COLO668 (cell line): ENCODE results near the gene FES.
"Not testable (repeated sequence)": the region's sequence is repeated elsewhere in the genome, so short reads cannot be mapped to it uniquely, and the experiment has no call there.

Source experiments
- DNase-seq: peaks from one replicate; lab custom pipeline; 2025; ENCODE audit not compliant: unreplicated experiment; lab: John Stamatoyannopoulos, UW

FES gene

DNA sequence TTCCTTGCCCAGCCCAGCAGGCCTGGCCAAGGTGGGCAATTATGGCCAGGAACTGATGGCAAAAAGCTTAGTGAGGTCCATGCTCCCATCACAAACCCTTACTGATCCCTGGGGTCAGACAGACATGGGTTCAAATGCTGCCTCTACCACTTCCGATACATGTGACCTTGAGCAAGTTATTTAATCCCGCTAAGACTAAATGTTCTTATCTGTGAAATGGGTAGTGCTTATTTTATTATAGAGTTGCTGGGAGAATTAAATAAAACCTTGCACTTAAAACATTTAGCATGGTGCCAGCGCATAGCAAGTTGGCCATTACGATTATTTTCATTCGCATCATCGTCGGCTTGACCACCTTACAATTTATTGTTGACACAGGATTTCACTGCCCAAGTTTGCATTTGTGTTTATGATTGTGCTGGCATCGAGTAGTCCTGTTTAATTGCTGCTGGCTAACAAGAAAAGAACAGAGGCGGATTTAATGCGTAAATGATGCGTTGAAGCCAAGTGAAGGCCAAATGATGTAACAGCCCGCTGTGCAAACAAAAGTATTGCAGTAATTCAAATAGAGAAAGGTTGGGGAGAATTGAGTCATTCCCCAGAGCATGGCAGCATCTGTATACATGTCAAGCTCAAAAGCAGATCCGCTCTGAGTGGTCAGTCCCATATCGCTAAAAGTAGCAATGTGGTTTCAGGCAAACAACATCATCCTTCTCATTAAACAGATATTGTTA lies 23.2 kb upstream of the FES start:
- DNase-seq = peak; percentile 76

DNA sequence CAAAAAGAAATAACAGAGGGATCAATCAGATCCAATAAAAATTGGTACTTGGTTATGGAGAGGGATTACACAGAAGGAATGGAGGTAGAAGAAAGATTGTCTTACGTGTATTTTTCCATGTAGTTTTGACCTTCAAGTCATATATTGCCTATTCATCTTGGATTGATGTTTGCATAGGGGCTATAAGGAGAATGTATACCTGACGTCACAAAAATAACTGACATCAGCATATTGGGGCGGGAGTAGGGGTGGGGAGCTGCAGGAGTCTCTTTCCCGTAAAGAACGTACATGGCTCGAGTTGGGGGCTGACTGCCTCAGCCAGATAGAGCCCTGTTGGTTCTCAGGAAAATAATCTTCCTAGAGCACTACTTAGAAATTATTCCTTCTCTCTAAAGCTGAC lies 21.8 kb upstream of the FES start:
- no peak for DNase-seq

DNA sequence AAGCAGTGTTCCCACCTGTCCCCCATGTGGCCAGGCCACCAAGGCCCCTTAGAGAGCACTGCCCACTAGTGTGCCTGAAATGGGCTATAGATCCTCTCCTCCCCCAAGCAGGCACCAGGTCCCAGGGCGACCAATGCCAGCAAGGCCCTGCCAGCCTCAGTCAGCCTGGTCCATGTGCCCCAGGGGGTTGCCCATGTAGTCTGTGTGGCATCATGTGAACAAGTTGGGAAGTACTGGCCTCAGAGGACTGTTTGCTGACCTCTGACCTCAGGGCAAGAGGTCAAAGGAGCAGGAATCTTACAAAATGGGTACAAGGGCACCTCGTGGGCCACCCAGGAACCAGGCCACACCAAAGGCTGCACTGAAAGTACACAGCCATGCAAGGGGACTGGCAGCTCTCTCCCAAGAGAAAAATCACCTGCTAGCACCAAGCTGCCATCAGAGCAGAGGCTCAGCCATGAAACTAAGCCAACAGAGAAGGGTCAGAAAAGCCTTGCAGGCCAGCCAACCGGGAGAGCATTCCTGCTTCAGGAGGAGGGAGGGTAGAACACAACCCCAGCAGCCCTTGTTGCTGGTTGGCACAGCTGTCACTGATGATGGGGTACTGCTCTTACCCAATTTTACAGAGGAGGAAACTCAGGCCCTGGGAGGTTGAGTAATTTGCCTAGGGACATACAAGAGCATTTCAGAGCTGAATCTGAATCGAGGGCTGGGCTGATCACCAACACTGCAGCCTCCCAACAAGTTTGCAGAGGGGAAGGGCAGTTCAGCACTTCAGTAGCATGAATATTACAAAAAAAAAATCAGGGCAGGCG lies 21.1 kb upstream of the FES start:
- DNase-seq = peak; percentile 23

DNA sequence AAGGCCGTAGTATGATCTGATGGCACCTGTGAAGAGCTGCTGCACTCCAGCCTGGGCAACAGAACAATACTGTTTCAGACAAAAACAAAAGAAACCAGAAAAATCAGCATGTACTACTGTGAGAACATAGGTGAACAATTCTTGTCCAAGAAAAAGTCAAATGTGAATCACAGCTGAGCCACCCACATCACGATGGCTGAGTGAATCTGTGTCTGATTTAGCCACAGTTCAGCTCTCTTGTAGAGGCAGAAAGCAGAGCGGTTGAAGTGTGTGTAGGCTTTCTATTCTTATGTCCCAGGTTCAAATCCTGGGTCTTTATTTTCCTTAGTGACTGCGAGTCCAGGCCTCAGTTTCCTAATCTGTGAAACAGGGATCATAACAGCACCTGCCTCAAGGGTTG lies 20.3 kb upstream of the FES start:
- no peak for DNase-seq

DNA sequence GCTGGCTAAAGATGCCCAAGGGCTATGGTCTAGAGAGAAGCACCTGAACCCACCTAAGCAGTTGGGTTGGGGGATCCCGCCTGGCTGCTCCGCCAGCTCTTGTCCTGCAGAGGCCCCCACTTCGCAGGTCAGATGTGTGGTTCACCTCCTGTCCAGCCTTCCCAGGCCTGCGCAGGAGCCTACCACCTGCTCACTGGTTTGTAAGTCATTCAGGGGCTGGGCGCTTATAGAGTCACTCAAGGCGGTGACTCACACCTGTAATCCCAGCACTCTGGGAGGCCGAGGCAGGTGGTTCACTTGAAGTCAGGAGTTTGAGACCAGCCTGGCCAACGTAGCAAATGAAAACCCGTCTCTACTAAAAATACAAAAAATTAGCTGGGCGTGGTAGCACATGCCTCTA lies 19.8 kb upstream of the FES start:
- peak; percentile 74 for DNase-seq

DNA sequence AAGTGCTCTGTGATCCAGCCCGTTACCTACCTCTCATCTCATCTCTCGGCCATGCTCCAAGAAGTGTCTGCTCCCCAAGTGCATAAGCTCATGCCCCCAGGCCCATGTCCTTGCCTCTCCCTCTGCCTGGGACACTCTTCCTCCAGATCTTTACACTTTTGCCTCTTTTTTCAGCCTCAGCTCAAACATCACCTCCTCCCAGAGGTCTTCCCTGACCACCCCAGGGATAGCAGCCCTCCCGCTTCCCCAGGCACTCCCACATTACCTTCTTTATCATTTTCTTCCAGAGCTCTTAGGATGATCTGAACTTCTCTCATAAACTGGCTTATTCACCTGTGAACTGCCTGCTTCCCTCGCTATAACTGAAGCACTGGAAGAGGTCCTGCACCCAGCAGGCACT lies 18.6 kb upstream of the FES start:
- no peak for DNase-seq

DNA sequence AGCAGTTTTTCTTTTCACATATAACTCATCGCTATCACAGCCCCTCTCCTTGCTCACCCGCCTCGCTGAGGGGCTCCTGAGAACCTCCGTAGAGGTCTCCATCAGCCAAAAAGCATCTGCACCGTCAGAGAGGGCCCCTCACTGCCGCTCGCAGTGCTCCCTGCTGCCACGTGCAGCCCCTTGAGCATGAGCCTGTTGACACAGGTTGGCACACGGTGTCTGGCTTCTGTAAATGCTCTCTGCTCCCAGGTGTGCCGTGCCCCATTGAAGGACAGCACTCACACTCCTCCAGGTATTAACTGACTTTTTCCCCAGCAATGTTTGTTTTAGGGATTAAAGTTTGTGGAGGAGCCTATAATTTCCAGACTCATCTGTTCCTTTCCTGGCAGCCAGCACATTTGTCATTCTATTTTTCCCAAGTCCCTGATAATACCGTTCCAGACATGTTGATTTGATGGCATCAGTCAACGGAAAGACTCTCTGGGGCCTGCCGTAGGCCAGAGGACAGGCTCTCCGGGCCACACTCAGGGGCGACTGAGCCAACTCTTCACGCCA lies 18.1 kb upstream of the FES start:
- peak; percentile 78 for DNase-seq

DNA sequence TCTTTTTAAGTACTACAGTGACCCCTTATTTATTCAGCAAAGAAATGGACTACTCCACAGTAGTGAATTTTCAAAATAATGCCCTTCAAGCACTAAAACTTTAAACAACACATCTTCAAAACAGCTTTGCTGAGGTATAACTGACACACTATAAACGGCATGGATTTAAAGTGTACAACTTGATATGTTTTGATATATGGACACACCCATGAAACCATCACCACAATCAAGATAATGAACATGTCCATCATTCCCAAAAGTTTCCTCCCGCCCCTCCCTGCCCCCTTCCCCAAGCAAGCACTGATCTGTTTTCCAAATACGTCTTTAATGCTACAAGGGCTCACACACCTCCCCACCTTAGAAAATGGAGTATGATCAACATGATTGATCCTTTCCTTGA lies 17.5 kb upstream of the FES start:
- no peak for DNase-seq

DNA sequence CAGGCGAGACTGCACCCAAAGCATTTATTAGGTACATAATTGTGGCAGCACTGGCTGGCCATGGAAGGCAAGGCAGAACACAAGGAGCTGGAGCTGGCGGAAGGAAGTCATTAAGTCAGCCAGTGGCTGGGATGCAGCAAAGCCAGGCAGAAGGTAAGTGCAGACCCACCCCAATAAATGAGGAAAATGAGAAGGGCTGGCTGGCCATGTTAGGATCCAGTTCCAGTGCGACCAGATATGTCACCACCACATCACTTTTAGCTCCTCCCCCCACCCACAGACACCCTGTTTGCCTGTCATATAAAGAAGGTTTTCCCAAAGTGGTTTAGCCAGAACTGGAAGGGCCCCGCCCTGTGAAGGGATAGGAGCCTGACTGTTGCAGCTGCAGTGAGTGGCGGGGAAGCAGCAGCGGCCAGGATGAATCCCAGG lies 16.0 kb upstream of the FES start, which contains the start of gene FURIN:
TSS of gene FURIN (plus strand) at position 328 of the 429 bp plus-strand sequence. CDS start 7,153 bp downstream, outside the sequence.
- DNase-seq = peak; percentile 85

DNA sequence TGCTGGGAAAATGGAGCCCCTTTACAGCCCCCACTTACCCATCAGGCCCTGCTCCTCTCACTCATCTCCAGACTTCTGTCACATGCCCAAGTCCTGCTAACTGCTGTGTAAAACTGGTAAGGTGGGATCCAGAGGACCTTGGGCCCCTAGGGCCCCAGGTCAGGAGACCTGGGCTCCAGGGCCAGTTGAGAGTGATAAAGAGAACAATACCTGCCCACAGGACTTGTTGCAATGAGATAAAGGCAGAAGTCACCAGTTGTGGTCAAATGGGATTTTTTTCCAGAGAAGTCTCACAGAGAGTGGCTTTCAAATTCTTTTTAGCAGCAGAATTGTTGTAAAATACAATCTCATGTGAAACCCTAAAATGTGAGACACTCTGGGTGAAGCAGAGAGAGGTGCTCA lies 15.2 kb upstream of the FES start:
- no peak for DNase-seq

DNA sequence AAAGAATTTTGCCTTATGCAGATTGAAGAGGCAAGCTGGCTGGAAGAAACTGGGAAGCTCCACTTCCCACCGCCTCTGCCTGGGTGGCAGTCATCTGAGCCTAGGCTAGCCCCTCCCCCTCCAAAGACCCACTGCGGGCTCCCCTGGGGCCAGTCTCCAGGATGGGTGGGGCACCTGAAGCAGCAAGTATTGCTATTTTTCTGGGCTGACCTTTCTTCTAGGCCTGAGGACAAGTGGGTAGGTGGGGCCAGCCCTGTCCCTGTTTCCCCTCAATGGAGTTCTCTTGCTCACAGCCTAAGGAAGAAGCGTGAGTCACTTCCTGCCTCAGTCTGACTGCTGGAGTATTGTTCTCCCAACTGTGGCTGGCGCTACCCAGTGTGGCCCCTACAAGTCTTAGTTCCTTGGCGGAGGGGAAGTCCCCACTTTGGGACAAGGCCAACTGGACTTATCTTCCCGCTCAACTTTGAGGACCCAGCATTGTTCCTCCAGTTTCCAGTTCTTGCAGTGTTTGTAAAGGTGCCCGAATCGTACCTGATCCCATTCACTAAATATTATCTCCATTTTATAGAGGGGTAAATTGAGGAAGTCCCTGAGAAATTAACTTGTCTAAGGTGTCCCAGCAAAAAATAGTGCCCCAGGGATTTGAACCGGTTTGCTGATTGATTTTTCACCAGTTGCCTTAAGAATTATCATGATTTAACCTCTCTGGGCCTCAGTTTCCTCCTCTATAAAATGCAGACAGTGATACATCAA lies 14.5 kb upstream of the FES start:
- DNase-seq = peak; percentile 60

DNA sequence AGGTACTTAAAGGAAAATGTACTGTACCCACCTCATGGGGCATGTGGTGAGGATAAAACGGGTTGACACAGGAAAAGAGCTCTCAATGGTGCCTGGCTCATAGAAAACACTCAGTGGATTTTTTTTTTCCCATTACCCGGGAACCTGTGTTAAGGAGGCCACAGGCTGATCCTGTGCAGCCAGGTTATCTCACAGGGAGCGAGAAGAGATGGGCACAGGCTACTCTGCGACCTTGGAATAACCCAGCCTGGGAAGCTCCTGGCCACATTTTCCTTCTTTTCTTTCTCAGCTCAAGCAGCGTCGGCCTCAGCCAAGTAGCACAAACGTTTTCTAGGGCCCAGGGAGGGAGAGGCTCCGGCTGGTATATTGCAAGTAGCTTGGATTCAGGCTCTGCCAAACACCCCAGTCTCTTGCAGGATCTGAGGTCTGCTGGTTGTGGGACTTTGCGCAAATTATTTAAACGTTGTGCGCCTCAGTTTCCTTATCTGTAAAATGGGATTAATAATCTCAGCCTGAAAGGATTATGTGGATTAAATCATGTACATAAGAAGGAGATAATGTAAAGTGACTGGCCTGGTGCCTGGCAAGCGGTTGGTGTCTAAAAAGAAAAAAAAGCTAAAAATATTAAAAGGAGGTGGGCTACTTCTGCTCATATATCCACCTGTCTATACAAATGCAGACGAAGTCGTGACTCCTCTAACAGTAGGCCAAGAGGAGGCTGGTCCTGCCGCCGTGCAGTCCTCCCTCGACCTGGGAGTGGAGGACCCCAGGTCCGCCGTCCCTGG lies 13.8 kb upstream of the FES start:
- peak; percentile 26 for DNase-seq

DNA sequence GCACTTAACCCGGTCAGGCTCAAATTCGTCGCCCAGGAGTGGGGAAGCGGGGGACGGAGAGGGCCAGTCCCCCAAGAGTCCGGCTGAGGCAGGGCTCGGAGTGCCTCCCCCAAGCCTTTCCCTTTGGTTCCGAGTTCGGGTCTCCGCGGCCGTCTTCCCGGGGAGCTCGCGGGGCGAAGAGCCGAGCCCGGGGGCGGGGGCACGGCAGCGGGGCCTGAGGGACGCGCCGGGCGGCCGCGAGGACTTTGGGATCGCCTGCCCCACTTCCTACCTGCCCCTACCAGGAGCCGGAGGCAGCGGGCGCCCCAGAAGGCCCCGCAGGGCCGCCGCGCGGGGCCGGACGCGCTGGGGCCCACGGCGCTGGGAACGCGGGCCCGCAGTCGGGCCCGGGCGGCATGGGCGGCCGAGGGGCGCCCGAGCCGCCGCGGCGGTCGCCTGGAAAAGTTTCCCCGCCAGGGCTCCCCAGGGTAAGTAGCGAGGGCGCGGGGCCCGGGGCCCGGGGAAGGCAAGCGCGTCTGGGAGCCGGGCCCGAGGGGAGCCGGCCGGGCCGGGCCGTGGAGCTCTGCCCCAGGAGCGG lies 13.1 kb upstream of the FES start:
- peak; percentile 68 for DNase-seq

DNA sequence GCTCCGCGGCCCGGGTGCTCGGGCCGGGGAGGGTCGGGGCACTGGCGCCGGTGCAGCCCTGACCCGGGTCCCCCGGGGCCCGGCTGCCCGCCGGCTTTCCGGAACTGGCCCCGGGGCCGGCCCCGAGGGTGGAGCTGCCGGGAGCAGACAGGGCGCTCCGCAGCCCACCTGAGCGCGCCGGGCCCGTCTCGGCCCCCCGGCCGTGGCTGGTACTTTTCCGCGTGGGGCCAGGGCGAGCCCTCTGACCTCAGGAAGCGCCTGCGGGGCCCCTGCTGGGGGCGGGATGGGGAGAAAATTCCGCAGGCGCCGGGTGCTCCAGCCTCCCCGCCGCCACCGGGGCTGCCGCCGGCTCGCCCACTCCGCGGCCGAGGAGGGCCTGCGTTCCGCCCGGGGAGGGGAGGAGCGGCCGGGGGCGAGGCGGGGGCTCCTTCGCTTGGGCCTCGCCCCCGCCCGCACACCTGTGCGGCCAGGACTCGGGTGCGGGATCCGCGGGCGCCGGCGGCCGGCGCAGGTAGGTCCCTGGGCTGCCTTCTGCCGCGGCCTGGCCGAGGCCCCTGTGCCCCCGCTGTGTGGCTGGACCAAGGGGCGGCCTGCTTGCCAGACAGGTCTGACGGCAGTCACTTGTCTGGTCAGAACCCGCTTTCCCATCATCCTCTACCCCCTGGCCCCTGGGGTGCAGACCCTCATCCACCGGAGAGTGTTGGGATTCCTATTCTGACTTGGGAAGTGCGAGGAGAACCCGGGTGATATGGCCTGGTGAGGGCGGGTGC lies 12.4 kb upstream of the FES start:
- peak; percentile 51 for DNase-seq

DNA sequence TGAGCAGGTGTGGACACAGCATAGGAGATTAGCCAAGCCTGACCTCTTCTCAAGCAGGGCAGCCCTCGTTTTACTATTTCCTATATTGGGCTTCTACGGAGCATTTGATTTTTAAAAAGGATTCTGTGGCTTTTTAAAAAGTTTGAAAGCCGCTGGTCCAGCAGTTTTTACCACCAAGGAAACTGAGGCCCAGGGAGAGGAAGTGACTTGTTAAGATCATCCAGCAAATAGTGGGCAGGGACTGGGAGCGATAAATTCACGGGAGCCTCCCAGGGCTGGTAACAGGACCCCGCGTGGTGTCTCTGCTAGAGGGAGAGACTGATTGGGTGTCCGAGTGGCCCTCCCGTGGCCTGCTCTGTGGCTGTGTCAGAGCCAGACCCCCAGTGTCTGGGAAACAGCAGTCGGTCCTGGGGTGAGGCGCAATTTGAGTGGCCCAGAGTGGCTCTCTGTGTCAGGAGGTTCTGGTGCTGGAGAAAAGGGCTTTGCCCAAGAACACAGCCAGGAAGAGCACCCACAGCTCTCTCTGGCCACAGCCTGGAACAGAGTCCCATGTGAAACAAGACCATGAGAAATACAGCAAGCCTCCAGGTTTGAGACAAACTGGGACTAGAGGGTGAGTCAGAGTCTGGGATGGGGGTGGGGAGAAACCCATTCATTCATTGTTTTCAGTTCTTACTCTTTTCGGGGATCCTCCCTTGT lies 11.7 kb upstream of the FES start:
- peak; percentile 37 for DNase-seq

DNA sequence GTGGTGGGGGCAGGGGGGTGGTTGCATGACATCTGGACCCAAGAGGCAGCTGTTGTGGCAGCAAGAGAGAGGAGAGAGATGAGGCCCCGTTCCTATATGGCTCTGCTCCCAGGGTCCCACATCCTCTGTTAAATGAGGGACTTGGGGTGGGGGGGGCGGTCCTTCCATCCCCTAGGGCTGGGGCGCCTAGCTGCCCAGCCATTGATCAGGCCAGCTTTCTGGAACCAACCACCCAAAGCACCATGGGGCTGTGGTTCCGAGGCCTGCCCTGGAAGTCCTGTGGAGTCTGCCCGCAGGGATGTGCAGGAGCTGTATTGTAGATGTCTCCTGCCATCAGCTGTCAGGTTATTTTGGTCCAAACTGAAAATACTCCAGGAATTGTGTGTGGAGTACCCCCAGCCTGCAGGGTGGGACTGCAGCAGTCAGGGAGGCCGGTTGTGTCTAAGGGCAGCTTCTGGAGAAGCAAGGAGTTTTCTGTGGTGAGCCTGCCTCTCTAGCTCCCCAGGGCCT lies 10.8 kb upstream of the FES start:
- peak; percentile 33 for DNase-seq

DNA sequence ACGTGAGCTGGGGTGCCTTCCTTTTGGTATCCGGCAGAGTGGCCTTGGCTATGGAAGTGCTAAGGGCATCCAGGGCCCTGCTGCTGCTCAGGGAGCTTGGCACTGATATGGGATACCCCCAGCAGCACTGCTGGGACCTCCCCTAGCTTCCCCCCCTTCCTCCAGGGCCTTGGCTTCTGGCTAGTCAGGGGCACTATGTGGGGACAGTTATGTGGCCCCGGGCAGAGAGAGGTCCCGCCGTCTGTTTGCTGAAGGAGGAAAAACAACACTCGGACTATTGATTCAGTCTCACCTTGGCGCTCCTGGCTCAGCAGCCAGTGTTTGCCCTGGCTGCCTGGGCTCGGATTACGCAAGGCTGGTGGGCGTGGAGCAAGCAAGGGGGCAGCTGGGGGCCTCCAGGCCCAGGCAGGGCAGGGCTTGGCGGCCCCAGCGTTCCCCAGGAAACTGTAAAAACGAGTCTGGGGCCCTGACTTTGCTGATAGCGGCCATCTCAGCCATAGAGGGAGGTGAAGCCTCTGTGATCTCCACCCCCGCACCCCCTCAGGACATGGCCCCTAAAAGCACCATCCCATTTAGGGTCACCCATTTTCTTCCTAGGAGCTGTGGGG lies 10.2 kb upstream of the FES start:
- peak; percentile 88 for DNase-seq

DNA sequence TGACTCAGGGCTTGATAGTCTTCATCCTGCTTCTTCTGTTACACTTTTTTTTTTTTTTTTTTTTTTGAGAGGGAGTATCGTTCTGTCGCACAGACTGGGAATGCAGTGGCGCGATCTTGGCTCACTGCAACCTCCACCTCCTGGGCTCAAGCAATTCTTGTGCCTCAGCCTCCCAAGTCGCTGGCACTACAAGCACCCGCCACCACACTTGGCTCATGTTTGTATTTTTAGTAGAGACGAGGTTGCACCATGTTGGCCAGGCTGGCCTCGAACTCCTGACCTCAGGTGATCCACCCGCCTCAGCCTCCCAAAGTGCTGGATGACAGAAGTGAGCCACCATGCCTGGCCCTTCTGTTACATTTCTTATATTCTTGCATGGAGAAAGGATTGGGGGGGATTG lies 9.3 kb upstream of the FES start:
- DNase-seq = not testable (repeated sequence)
